Measurements from ENCODE around the gene ARHGEF19.

Gene ARHGEF19

GRCh38 chr1:16235944-16236510, 23.6 kb upstream of the ARHGEF19 start:
- H3K27ac Mint-ChIP-seq = no peak overlapping the region
- H3K9me3 Mint-ChIP-seq = no peaks in the 10 kb centered on the region
- H3K4me3 Mint-ChIP-seq = peak overlapping the region; percentile 86
- H3K36me3 Mint-ChIP-seq (ENCODE audit: low read depth) = no peaks in the 10 kb centered on the region
- TF ChIP-seq CTCF (IDR thresholded peaks at IDR 0.05) = no peak
- peaks cover 7% of the 10 kb centered on the region for H3K27me3 Mint-ChIP-seq (ENCODE audit: low read depth, poor library complexity)
- peaks cover 22% of the 10 kb centered on the region for H3K4me1 Mint-ChIP-seq
- DNase-seq = no peak

- H3K27me3 Mint-ChIP-seq (ENCODE audit: low read depth, poor library complexity) = peaks cover 12% of the 10 kb centered on the region
- H3K4me1 Mint-ChIP-seq = peaks cover 21% of the 10 kb centered on the region
- no peaks in the 10 kb centered on the region for H3K9me3 Mint-ChIP-seq
- H3K27ac Mint-ChIP-seq = no peak overlapping the region
- DNase-seq = no peak
- H3K4me3 Mint-ChIP-seq = no peak overlapping the region
- no peaks in the 10 kb centered on the region for H3K36me3 Mint-ChIP-seq (ENCODE audit: low read depth)
- TF ChIP-seq CTCF (IDR thresholded peaks at IDR 0.05) = no peak
Observed at GRCh38 chr1:16235347-16235746, 22.9 kb upstream of the ARHGEF19 start.

- H3K4me3 Mint-ChIP-seq = no peak overlapping the region
- no peak for TF ChIP-seq CTCF (IDR thresholded peaks at IDR 0.05)
- no peaks in the 10 kb centered on the region for H3K9me3 Mint-ChIP-seq
- no peak overlapping the region for H3K27ac Mint-ChIP-seq
- no peak for DNase-seq
- no peaks in the 10 kb centered on the region for H3K36me3 Mint-ChIP-seq (ENCODE audit: low read depth)
- peaks cover 25% of the 10 kb centered on the region for H3K4me1 Mint-ChIP-seq
- H3K27me3 Mint-ChIP-seq (ENCODE audit: low read depth, poor library complexity) = peaks cover 31% of the 10 kb centered on the region
Observed at GRCh38 chr1:16233431-16233830, 21.0 kb upstream of the ARHGEF19 start.

GRCh38 chr1:16232316-16232710, 19.9 kb upstream of the ARHGEF19 start:
- peaks cover 28% of the 10 kb centered on the region for H3K4me1 Mint-ChIP-seq
- H3K9me3 Mint-ChIP-seq = peaks cover 4% of the 10 kb centered on the region
- no peak overlapping the region for H3K4me3 Mint-ChIP-seq
- no peak for DNase-seq
- H3K36me3 Mint-ChIP-seq (ENCODE audit: low read depth) = no peaks in the 10 kb centered on the region
- no peak overlapping the region for H3K27ac Mint-ChIP-seq
- peaks cover 42% of the 10 kb centered on the region for H3K27me3 Mint-ChIP-seq (ENCODE audit: low read depth, poor library complexity)
- no peak for TF ChIP-seq CTCF (IDR thresholded peaks at IDR 0.05)

GRCh38 chr1:16231331-16232315, 19.2 kb upstream of the ARHGEF19 start:
- peaks cover 23% of the 10 kb centered on the region for H3K4me1 Mint-ChIP-seq
- H3K27me3 Mint-ChIP-seq (ENCODE audit: low read depth, poor library complexity) = peaks cover 49% of the 10 kb centered on the region
- H3K4me3 Mint-ChIP-seq = no peak overlapping the region
- H3K36me3 Mint-ChIP-seq (ENCODE audit: low read depth) = no peaks in the 10 kb centered on the region
- no peak for DNase-seq
- H3K9me3 Mint-ChIP-seq = peaks cover 8% of the 10 kb centered on the region
- no peak for TF ChIP-seq CTCF (IDR thresholded peaks at IDR 0.05)
- H3K27ac Mint-ChIP-seq = no peak overlapping the region

Measured in nephron progenitor cell (in vitro differentiated cells).